K562 (cell line): ENCODE data around the gene ARHGEF7. TPM values are rescaled to one million over a fixed set of nuclear protein-coding genes. Genes with fewer than 3 reads are reported as not detected.

Experiments
- ATAC-seq: fragments of 200-7000 bp; cut with Tn5 transposase; 3 replicates; pipeline ENCODE4 v1.9.1; 2020; ENCODE audit warnings: moderate library complexity
- BruUV-seq: library from RNA; stranded (reverse); fragments of 400-500 nt; replicated peaks from 2 replicates; lab custom pipeline; 2021; lab: Mats Ljungman, UMichigan
- CTCF ChIA-PET: fragments of 300-600 bp; formaldehyde crosslinking; extraction: SDS; loops from one replicate; lab custom pipeline; 2021; ENCODE audit warnings: low intra/inter-chr PET ratio; lab: Yijun Ruan, JAX
- POLR2A ChIA-PET: fragments of 300-600, 350-650 bp; sonication (Branson Sonifier 250); formaldehyde crosslinking; extraction: SDS; loops from one replicate; lab custom pipeline; 2021; ENCODE audit warnings: antibody characterized with exemption, inconsistent platforms; lab: Yijun Ruan, JAX
- DNase-seq, 4 experiments: peaks; one replicate each; pipeline versions ENCODE4 v3.0.0 to v3.0.0-alpha.2; 2011 to 2018; ENCODE audit warnings: low spot score in 3 of 4, mixed read lengths in 3 of 4; ENCODE audit errors: extremely low read depth in 1 of 4
- FAIRE-seq: peaks from 2 replicates; lab custom pipeline; 2011; peaks lifted over from hg19 to GRCh38; lab: Jason Lieb, UNC
- H2AFZ ChIP-seq: 2 replicates; pipeline ENCODE4 v1.6.0; 2011; ENCODE audit warnings: low read depth, low read length, control low read depth, inconsistent platforms
- H3K27ac ChIP-seq: fragments of 200-600 bp; 3 replicates; pipeline ENCODE4 v1.8.0; 2011; ENCODE audit warnings: low read depth, mild to moderate bottlenecking, control low read depth, inconsistent platforms, low read length, moderate library complexity, mixed read lengths; ENCODE audit errors: extremely low read depth
- H3K27me3 ChIP-seq, 2 experiments: fragments of 300-600 bp in 1 of 2; 2 replicates in 1 of 2; 3 replicates in 1 of 2; pipeline versions ENCODE4 v1.6.0 to v1.8.0; 2011; ENCODE audit warnings: inconsistent platforms in 2 of 2, low read length in 2 of 2, mild to moderate bottlenecking in 1 of 2, mixed read lengths in 1 of 2, moderate library complexity in 1 of 2; ENCODE audit not compliant: control insufficient read depth in 2 of 2, insufficient read depth in 2 of 2
- H3K36me3 ChIP-seq: fragments of 300-600 bp; 3 replicates; pipeline ENCODE4 v1.8.0; 2011; ENCODE audit warnings: mild to moderate bottlenecking, low read length, inconsistent platforms; ENCODE audit not compliant: control insufficient read depth, insufficient read depth
- H3K4me1 ChIP-seq, 2 experiments: fragments of 200-600 bp in 1 of 2; replicated peaks in 1 of 2; 2 replicates in 1 of 2; 3 replicates in 1 of 2; pipeline versions ENCODE4 v1.5.1 to v1.8.0; 2011; ENCODE audit warnings: inconsistent platforms in 2 of 2, low read length in 2 of 2, mild to moderate bottlenecking in 1 of 2, mixed read lengths in 1 of 2, moderate library complexity in 1 of 2; ENCODE audit not compliant: control insufficient read depth in 2 of 2, insufficient read depth in 2 of 2
- H3K4me2 ChIP-seq: 2 replicates; pipeline ENCODE4 v1.6.1; 2011; ENCODE audit warnings: low read length, control low read depth, inconsistent platforms, mixed read lengths; ENCODE audit not compliant: insufficient read depth
- H3K4me3 ChIP-seq: fragments of 200-600 bp; sonication (generic), shearing (Covaris generic); 2 replicates; pipeline ENCODE4 v1.5.1; 2016; ENCODE audit warnings: control low read depth, inconsistent platforms
- H3K79me2 ChIP-seq: fragments of 200-600 bp; 3 replicates; pipeline ENCODE4 v1.8.0; 2011; ENCODE audit warnings: low read length, inconsistent platforms; ENCODE audit not compliant: control insufficient read depth, insufficient read depth
- H3K9ac ChIP-seq, 2 experiments: 2 replicates each; pipeline versions ENCODE4 v1.6.0 to v1.6.1; 2011; ENCODE audit warnings: low read depth in 2 of 2, low read length in 2 of 2, control low read depth in 1 of 2, inconsistent platforms in 1 of 2, mild to moderate bottlenecking in 1 of 2, mixed read lengths in 1 of 2; ENCODE audit not compliant: insufficient read depth in 1 of 2
- H3K9me1 ChIP-seq: one replicate; pipeline ENCODE4 v1.6.0; 2011; ENCODE audit warnings: inconsistent platforms, mild to moderate bottlenecking, low read length, moderate library complexity; ENCODE audit not compliant: control insufficient read depth, insufficient read depth
- H3K9me3 ChIP-seq: replicated peaks from 2 replicates; pipeline ENCODE4 v1.5.1; 2011; ENCODE audit warnings: low read depth, low read length, inconsistent platforms; ENCODE audit not compliant: control insufficient read depth, insufficient read depth
- H4K20me1 ChIP-seq: replicated peaks from 2 replicates; pipeline ENCODE4 v1.6.1; 2011; ENCODE audit warnings: low read length, inconsistent platforms, mixed read lengths; ENCODE audit not compliant: control insufficient read depth, insufficient read depth
- BHLHE40 ChIP-seq: IDR thresholded peaks from 2 replicates; pipeline ENCODE4 v1.6.1; 2011; ENCODE audit warnings: low read length, improper control_type of control experiment
- CXXC5 ChIP-seq: fragments of 250-450 bp; sonication (Bioruptor Pico); IDR thresholded peaks from 2 replicates; pipeline ENCODE4 v1.8.0; 2022; ENCODE audit warnings: inconsistent platforms, mild to moderate bottlenecking, moderate library complexity
- ETV1 ChIP-seq: fragments of 450-650 bp; conservative IDR thresholded peaks from 2 replicates; pipeline ENCODE4 v1.6.1; 2016; ENCODE audit warnings: missing genetic modification characterization, control low read depth, low read depth, missing compliant biosample characterization
- HOXB6 ChIP-seq: fragments of 250-450 bp; sonication (Bioruptor Pico); IDR thresholded peaks from 2 replicates; pipeline ENCODE4 v1.5.1; 2022; ENCODE audit warnings: mild to moderate bottlenecking, borderline replicate concordance
- NR2C1 ChIP-seq, 2 experiments: fragments of 450-650 bp; IDR thresholded peaks; 2 replicates each; pipeline ENCODE4 v1.6.1; 2017; ENCODE audit warnings: mild to moderate bottlenecking in 2 of 2, antibody characterized with exemption in 1 of 2, inconsistent platforms in 1 of 2, missing compliant biosample characterization in 1 of 2, missing genetic modification characterization in 1 of 2
- NRF1 ChIP-seq, 2 experiments: fragments of 450-650 bp; IDR thresholded peaks in 1 of 2; conservative IDR thresholded peaks in 1 of 2; 2 replicates each; pipeline ENCODE4 v1.6.1; 2014; ENCODE audit warnings: mild to moderate bottlenecking in 2 of 2
- PCBP2 ChIP-seq: fragments of 200-400 bp; formaldehyde crosslinking; IDR thresholded peaks from 2 replicates; pipeline ENCODE4 v1.6.1; 2018; ENCODE audit warnings: low read length, low read depth, mild to moderate bottlenecking, moderate library complexity; ENCODE audit not compliant: poor library complexity, severe bottlenecking
- TARDBP ChIP-seq: fragments of 450-650 bp; IDR thresholded peaks from 2 replicates; pipeline ENCODE4 v1.6.1; 2016
- ZNF644 ChIP-seq: fragments of 200-800 bp; sonication (Bioruptor generic); IDR thresholded peaks from 2 replicates; pipeline ENCODE4 v1.6.1; 2016; ENCODE audit warnings: low read depth, missing genetic modification characterization, missing compliant biosample characterization
- WGBS: fragments of 100-300 bp; shearing (Covaris generic); methylation state at CpG from one replicate; pipeline ENCODE4 v1.1.6; 2016; ENCODE audit warnings: low coverage, mixed read lengths; ENCODE audit not compliant: insufficient coverage; ENCODE audit errors: missing lambda C conversion rate; 5-methylcytosine and 5-hydroxymethylcytosine counted together
- in situ Hi-C: fragments of 300-500 bp; cut with MboI; formaldehyde crosslinking; loops from 4 replicates; pipeline ENCODE4 v1.15.0; 2018; ENCODE audit warnings: inconsistent platforms, mixed read lengths
- intact Hi-C: fragments of 100-400 bp; cut with micrococcal nuclease; formaldehyde crosslinking; loops from 2 replicates; pipeline ENCODE4 v1.14.2; 2022
- polyA plus RNA-seq, 8 experiments: library from polyadenylated mRNA; depleted of rRNA in 4 of 8; stranded (reverse) in 5 of 8; unstranded in 3 of 8; fragments of >200 nt; fragmentation: Nextera tagmentation in 2 of 8; fragmentation: Illumina TruSeq in 1 of 8; extraction: Ambion mirVana in 2 of 8; extraction: Trizol in 1 of 8; gene quantifications; 2 replicates each; pipeline versions ENCODE4 v1.2.1 to v1.2.3, GENCODE V29; 2011 to 2014; ENCODE audit warnings: inconsistent platforms in 1 of 8, missing spikeins in 1 of 8
- total RNA-seq, 7 experiments: library from RNA; depleted of rRNA in 6 of 7; stranded (reverse); fragments of >200 nt in 6 of 7; fragmentation: Illumina TruSeq in 2 of 7; extraction: Trizol in 2 of 7; gene quantifications; 2 replicates each; pipeline versions ENCODE4 v1.2.1 to v1.2.3, GENCODE V29; 2011 to 2021; ENCODE audit warnings: low replicate concordance in 1 of 7

ARHGEF7 gene
- total and polyA plus RNA-seq, 9 of the 15 experiments (the other 6 are each of a cell fraction or from before 2014, with no cell fraction given) = 2.1 to 26.8 (median 17.5) TPM

DNA sequence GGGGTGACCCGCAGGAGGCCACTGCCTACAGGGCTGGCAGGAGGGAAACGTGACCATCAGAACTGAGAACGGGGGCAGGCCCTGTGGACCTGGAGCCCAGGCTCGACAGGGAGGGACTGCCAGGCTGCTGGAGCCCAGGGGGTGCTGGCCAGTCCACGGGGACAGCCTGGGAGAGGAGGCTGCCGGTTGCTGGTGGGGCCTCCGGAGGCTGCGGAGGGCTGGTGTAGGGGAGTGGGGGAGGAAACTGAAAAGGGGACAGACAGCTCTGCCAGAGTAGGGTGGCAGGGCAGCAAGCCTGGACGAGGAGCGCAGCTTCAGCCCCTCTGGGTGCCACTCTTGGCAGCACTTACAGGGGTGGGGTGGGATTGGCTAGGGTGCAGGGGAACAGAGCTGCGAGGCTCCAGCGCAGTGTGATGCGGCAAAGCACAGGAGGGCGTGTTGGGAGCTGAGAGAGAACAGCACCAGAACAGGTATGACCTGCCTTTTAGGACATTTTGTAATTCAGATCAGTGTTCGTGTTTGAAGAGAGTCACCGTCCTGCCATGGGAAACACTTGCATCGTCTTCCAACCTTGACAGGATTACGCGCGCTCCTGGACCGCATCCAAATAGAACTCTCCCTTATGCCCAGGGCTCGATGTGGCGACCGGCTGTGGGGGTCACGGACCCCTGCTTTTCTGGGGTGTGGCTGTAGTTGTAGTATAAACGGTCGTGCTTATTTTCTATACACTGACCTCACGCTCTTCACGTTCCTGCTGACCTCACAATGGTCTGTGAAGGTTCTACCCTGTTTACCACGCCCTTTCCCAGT is 19.9 kb upstream of the ARHGEF7 start:
- Histone ChIP-seq H3K27me3 (peaks cover 27 to 39% of the 10 kb centered on the region in 2 experiments; a peak in 4 of 5 replicates), H3K4me2 (no peak overlapping the region), H2AFZ (no peak overlapping the region)
- POLR2A ChIA-PET = interaction anchor here (0.9 kb wide), 1 partner anchor 10 kb away, joined by 3 read pairs; no protein-coding TSS in a partner anchor
- no peak for ATAC-seq
- BruUV-seq = no TSS peak
- TF ChIP-seq HOXB6 (CRISPR knock-in tag) = no peak
- TF ChIP-seq ETV1 = no peak
- no peak for TF ChIP-seq NRF1 (conservative IDR thresholded peaks at IDR 0.05 in 1 of 2, IDR thresholded peaks at IDR 0.05 in 1 of 2)
- no peak for TF ChIP-seq CXXC5
- no peak for TF ChIP-seq ZNF644 (tag)
- no peak for TF ChIP-seq PCBP2
- TF ChIP-seq BHLHE40 = no peak
- no peak for TF ChIP-seq TARDBP
- no peak for TF ChIP-seq NR2C1 (IDR thresholded peaks at IDR 0.05)
- TF ChIP-seq NR2C1 (tag; IDR thresholded peaks at IDR 0.05) = no peak
- TF ChIP-seq, all 486 proteins: peak for 0
- intact Hi-C loops = no loop called here
- Histone ChIP-seq H3K9ac (no peak overlapping the region), H3K79me2 (no peaks in the 10 kb centered on the region), H3K4me3 (no peak overlapping the region), H3K27ac (no peak overlapping the region), H3K9me1 (no peaks in the 10 kb centered on the region), H4K20me1 (no peaks in the 10 kb centered on the region), H3K36me3 (no peaks in the 10 kb centered on the region), H3K9me3 (no peaks in the 10 kb centered on the region), H3K4me1 (peaks cover 0 to 11% of the 10 kb centered on the region in 2 experiments; a peak in 2 of 5 replicates)
- no peak for FAIRE-seq
- DNase-seq = no peak
- in situ Hi-C loops = no loop called here
- CTCF ChIA-PET = no interaction called here
- WGBS = 10% methylated on average over 20 of the region's 30 CpGs
